ENCODE measurements around the gene KAT8. TPM values are rescaled to one million over a fixed set of nuclear protein-coding genes. Genes with fewer than 3 reads are reported as not detected.
A peak's percentile ranks its signal among the peaks of the same experiment; 100 is the strongest.

KAT8 gene
- total RNA-seq, 1 experiment from 2014 or later: 44.9 TPM

DNA sequence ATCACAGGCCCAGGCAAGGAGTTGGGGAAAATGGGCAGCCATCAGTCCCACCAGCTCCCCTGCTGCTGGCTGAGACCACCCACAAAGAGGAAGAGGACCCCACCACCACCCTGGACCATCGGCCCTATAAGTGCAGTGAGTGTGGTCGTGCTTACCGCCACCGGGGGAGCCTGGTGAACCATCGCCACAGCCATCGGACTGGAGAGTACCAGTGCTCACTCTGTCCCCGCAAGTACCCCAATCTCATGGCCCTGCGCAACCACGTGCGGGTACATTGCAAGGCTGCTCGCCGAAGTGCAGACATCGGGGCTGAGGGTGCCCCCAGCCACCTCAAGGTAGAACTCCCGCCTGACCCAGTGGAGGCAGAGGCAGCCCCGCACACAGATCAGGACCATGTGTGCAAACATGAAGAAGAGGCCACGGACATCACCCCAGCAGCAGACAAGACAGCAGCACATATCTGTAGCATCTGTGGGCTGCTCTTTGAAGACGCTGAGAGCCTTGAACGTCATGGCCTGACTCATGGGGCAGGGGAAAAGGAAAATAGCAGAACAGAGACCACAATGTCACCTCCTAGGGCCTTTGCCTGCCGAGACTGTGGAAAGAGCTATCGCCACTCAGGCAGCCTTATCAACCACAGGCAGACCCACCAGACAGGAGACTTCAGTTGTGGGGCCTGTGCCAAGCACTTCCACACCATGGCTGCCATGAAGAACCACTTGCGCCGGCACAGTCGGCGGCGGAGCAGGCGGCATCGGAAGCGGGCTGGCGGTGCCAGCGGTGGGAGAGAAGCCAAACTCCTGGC is 39.7 kb upstream of the KAT8 start:
- H3K4me2 ChIP-seq (ENCODE audit: low read length): no peak overlapping the region
- H3K4me1 ChIP-seq (ENCODE audit: control insufficient read depth in 1 of 2, insufficient read depth in 2 of 2, low read length in 2 of 2): peaks cover 3 to 18% of the 10 kb centered on the region in 2 experiments; a peak in 2 of 4 replicates
- H3K36me3 ChIP-seq (ENCODE audit: control insufficient read depth in 1 of 2, insufficient read depth in 2 of 2, low read length in 2 of 2): peaks cover 14 to 42% of the 10 kb centered on the region in 2 experiments
- peaks cover 41% of the 10 kb centered on the region for H3K79me2 ChIP-seq (ENCODE audit: insufficient read depth, low read length)
- no peak overlapping the region for H3K4me3 ChIP-seq (replicated peaks in 1 of 2; ENCODE audit: low read depth in 1 of 2, low read length in 2 of 2)
- ATAC-seq (no peak), DNase-seq (ENCODE audit: low read depth, low spot score) (no peak)
- RAD21 ChIA-PET (ENCODE audit: low non-redundant PET in 1 of 2, low total read pairs in 2 of 2, uncharacterized antibody in 2 of 2, unreplicated experiment in 2 of 2): no interaction called here
- POLR2A ChIA-PET: no interaction called here
- no peaks in the 10 kb centered on the region for H3K27me3 ChIP-seq (ENCODE audit: insufficient read depth, low read length)
- intact Hi-C loops (cut with micrococcal nuclease): loop anchor here (10.0 kb wide), 1 partner anchor 377 kb away; the partner anchor contains the start of gene ARMC5
- H4K20me1 ChIP-seq (ENCODE audit: insufficient read depth): no peaks in the 10 kb centered on the region
- no peak overlapping the region for H3K27ac ChIP-seq (ENCODE audit: low read depth, low read length)
- no peak overlapping the region for H2AFZ ChIP-seq (ENCODE audit: low read depth, low read length, poor library complexity, severe bottlenecking)
- CTCF ChIA-PET: no interaction called here
- H3K9me2 ChIP-seq (ENCODE audit: insufficient read depth): no peaks in the 10 kb centered on the region
- no peak overlapping the region for H3K9ac ChIP-seq (ENCODE audit: low read length)
- TF ChIP-seq ELF1 (IDR thresholded peaks at IDR 0.05; ENCODE audit: borderline replicate concordance, low read depth) (no peak), POLR2A (IDR thresholded peaks at IDR 0.05; ENCODE audit: borderline replicate concordance, extremely low read depth, insufficient read depth, insufficient read length) (no peak)
- TF ChIP-seq, protein P1, sequence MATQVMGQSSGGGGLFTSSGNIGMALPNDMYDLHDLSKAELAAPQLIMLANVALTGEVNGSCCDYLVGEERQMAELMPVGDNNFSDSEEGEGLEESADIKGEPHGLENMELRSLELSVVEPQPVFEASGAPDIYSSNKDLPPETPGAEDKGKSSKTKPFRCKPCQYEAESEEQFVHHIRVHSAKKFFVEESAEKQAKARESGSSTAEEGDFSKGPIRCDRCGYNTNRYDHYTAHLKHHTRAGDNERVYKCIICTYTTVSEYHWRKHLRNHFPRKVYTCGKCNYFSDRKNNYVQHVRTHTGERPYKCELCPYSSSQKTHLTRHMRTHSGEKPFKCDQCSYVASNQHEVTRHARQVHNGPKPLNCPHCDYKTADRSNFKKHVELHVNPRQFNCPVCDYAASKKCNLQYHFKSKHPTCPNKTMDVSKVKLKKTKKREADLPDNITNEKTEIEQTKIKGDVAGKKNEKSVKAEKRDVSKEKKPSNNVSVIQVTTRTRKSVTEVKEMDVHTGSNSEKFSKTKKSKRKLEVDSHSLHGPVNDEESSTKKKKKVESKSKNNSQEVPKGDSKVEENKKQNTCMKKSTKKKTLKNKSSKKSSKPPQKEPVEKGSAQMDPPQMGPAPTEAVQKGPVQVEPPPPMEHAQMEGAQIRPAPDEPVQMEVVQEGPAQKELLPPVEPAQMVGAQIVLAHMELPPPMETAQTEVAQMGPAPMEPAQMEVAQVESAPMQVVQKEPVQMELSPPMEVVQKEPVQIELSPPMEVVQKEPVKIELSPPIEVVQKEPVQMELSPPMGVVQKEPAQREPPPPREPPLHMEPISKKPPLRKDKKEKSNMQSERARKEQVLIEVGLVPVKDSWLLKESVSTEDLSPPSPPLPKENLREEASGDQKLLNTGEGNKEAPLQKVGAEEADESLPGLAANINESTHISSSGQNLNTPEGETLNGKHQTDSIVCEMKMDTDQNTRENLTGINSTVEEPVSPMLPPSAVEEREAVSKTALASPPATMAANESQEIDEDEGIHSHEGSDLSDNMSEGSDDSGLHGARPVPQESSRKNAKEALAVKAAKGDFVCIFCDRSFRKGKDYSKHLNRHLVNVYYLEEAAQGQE (IDR thresholded peaks at IDR 0.05; ENCODE audit: low read depth): no peak
- TF ChIP-seq, protein P2, sequence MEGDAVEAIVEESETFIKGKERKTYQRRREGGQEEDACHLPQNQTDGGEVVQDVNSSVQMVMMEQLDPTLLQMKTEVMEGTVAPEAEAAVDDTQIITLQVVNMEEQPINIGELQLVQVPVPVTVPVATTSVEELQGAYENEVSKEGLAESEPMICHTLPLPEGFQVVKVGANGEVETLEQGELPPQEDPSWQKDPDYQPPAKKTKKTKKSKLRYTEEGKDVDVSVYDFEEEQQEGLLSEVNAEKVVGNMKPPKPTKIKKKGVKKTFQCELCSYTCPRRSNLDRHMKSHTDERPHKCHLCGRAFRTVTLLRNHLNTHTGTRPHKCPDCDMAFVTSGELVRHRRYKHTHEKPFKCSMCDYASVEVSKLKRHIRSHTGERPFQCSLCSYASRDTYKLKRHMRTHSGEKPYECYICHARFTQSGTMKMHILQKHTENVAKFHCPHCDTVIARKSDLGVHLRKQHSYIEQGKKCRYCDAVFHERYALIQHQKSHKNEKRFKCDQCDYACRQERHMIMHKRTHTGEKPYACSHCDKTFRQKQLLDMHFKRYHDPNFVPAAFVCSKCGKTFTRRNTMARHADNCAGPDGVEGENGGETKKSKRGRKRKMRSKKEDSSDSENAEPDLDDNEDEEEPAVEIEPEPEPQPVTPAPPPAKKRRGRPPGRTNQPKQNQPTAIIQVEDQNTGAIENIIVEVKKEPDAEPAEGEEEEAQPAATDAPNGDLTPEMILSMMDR (IDR thresholded peaks at IDR 0.05 in 2 of 3, conservative IDR thresholded peaks at IDR 0.05 in 1 of 3; ENCODE audit: borderline replicate concordance in 1 of 3, insufficient read depth in 1 of 3, low read depth in 2 of 3, low read length in 2 of 3): peak in 1 of 3 experiments; percentile 26; a peak in 2 of 6 replicates
- H3K9me3 ChIP-seq (ENCODE audit: control insufficient read depth in 1 of 2, insufficient read depth in 1 of 2, low read depth in 1 of 2, low read length in 2 of 2): no peaks in the 10 kb centered on the region
- BruUV-seq (replicated peaks): no TSS peak
